H7 (cell line): Measurements from ENCODE around the gene RPS29. TPM values are rescaled to one million over a fixed set of nuclear protein-coding genes. Genes with fewer than 3 reads are reported as not detected.
A peak's percentile ranks its signal among the peaks of the same experiment; 100 is the strongest.
"Not testable (repeated sequence)": the region's sequence is repeated elsewhere in the genome, so short reads cannot be mapped to it uniquely, and the experiment has no call there.

Experiments used
- DNase-seq: peaks from one replicate; pipeline ENCODE4 v3.0.0; 2012
- H3K27me3 ChIP-seq: 2 replicates; pipeline ENCODE4 v1.6.0; 2011; ENCODE audit warnings: mild to moderate bottlenecking, low read length; ENCODE audit not compliant: control insufficient read depth, insufficient read depth
- H3K36me3 ChIP-seq: replicated peaks from 2 replicates; pipeline ENCODE4 v1.5.1; 2011; ENCODE audit warnings: low read length; ENCODE audit not compliant: control insufficient read depth, insufficient read depth
- H3K4me3 ChIP-seq: 2 replicates; pipeline ENCODE4 v1.5.1; 2011; ENCODE audit warnings: low read depth, mild to moderate bottlenecking, control low read depth, low read length, moderate library complexity; ENCODE audit not compliant: insufficient read depth
- total RNA-seq: library from RNA; depleted of rRNA; stranded (reverse); fragments of >200 nt; shearing (Covaris generic); gene quantifications from 2 replicates; pipeline ENCODE4 v1.2.3, GENCODE V29; 2014; rRNA removed

Gene RPS29
- total RNA-seq: 4,430 and 8,199 TPM in 2 replicates

DNA sequence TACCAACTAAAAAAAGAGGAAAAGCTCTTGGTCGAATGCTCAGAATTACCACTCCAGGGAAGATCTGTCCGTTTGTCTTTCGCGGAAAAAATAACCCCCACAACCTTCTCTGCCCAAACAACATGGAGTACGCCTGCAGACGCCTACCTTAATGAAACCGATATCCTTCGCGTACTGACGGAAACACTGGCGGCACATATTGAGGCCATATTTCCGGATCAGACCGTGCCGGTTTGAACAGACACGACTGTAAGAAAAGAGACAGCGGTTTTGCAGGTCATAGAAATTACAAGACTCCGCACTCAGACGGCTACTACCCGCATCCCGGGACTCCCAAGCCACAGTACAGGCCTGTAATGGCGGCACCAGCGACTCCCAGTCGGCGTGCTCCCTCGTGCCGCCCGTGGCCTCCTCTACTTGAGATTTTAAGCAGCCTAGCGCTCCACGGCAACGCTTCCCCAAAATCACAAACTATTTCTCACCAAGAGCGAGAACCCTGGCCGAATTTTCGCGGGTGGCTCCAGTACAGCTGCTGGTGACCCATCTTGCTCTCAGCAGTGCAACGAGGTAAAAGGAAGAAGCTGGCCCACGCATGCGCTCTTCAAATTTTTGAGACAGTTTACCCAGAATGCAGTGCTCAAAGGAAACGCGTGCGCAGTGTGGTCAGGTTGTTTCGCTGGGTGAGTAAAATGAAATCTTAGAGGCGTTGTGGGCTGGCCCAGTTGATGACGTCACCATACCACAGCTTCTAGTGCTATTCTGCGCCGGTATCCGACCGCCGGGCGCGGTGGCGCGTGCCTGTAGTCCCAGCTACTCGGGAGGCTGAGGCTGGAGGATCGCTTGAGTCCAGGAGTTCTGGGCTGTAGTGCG lies at the start of gene RPS29:
TSS of gene RPS29 (minus strand) at position 578 of the 870 bp plus-strand sequence. CDS start at position 544, 34 bp downstream.
- Histone ChIP-seq H3K4me3 (peak within 1 kb of the TSS; percentile 84), H3K36me3 (peaks cover 16% of the 10 kb centered on the region), H3K27me3 (no peaks in the 10 kb centered on the region)
- DNase-seq: peak; percentile 94

DNA sequence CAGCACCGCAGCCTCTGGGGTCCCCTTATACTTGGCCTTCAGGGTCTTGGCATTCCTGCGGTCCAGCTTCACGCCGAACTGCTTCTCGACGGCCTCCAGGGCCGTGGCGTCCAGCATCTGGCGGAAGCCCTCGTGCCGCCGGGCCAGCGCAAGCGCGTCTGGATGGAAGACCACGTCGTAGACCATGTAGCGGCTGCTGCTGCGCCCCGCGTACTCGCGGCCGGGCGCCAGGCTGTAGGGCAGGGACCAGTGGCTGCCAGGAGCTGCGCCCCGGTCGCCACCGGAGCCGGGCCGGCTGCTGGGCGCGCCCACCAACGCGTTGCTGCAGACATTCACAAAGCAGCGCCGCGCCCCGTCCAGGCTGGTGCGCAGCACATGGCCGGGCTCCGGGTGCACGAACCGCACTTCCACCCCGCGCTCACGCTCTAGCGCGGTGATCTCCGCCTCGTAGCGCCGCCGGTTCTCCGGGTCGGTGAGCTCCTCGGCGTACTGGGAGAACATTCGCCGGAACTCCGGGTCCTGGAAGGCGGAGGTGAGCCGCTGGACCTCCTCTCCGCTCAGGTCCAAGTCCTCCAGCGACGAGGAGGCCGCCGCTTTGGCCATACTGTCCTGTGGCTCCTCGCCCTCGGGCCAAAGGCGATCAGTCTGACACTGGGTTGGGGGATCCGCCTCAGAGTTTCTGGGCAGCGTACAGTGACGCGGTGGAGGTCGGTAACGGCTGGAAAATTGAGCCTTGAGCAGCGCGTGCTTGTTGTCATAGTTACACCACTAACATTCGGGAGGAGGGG lies 48.6 kb upstream of the RPS29 start, which contains the start of gene DNAAF2:
TSS of gene DNAAF2 (minus strand) at position 698 of the 788 bp plus-strand sequence. CDS start at position 603, 95 bp downstream.
- Histone ChIP-seq H3K36me3 (peaks cover 6% of the 10 kb centered on the region; the same call in 1 of the 2 replicates), H3K4me3 (peak within 1 kb of the TSS; percentile 99), H3K27me3 (no peaks in the 10 kb centered on the region)
- DNase-seq: peak; percentile 81

DNA sequence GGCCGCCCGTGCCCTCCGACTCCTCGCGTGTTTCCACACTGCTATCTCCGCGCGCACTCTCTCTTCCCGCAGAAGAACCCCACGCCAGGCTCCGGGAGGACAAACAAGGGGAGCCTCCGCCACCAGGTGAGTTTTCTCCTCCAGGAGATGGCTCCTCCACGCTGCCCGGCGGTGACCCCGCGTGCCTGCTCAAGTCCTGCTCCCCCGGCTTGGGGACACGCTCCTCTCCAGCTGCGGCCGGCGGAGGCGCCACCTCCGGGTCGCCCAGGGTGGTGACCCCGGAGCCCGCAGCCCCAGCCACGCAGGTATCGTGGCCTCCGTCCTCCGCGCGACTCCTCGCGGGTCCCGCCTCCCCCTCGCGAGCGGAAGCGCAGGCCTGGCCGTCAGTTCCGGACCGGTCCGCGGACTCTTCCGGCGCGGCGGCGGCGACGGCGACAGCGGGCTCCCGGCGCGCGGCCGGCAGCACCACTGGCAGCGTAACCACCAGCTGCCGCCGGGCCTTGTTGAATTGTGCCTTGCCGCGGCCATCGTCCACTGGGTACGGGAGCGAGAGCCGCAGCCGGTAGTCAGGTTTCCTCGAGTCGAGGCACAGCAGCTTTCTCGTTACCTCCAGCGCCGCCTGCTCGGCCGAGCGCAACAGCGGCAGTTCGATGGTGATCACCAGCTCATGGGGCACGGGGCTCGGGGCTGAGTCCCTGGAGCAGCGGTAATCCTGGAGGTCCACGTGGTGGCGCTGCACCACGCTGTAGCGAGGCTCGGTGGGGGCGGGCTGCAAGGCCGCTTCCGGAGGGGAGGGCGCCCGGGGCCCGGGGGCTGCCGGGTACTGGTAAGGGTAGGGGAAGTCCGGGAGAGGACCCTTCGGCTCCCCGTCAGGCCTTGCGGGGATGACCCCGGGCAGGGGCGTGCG lies 47.7 kb upstream of the RPS29 start:
- peaks cover 6% of the 10 kb centered on the region; the same call in 1 of the 2 replicates for H3K36me3 ChIP-seq
- H3K27me3 ChIP-seq: no peaks in the 10 kb centered on the region
- DNase-seq: peak; percentile 98
- H3K4me3 ChIP-seq: peak overlapping the region; percentile 99

DNA sequence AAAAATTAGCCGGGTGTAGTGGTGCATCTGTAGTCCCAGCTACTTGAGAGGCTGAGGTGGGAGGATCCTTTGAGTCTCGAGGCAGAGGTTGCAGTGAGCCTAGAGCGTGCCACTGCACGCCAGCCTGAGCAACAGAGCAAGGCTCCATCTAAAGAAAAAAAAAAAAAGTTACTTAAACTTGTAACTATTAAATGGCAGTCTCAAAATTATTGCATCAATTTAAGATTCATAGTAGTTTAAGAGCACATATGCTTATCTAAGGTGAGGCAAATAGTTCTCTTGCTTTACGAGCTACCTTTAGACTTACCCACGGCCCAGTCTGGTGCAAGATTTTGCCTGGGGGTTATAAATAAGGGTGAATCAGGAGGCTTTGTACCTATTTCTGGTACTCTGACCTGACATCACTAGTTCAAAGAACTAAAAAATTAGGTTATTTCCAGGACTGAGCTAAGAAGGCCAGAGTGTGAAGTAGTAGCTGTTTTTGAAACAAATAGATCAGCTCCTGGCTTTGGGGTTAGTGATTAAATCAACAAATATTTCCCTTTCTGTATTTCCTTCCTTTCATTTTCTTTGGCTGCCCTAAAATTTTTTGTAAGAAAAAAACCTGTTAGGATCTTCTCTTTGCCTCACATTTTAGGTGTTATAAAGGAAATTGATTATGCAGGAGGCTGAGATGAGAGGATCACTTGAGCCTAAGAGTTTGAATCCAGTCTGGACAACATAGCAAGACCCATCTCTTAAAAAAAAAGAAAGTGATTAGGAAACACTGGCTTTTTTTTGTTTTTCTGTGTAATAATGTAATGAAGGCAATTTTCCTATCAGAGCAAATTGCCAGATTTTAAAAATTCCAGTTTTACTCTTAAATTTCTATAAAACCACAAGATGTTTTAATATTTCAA lies 38.0 kb upstream of the RPS29 start:
- H3K4me3 ChIP-seq: no peak overlapping the region
- H3K36me3 ChIP-seq: peaks cover 9% of the 10 kb centered on the region
- no peaks in the 10 kb centered on the region for H3K27me3 ChIP-seq
- DNase-seq: no peak

DNA sequence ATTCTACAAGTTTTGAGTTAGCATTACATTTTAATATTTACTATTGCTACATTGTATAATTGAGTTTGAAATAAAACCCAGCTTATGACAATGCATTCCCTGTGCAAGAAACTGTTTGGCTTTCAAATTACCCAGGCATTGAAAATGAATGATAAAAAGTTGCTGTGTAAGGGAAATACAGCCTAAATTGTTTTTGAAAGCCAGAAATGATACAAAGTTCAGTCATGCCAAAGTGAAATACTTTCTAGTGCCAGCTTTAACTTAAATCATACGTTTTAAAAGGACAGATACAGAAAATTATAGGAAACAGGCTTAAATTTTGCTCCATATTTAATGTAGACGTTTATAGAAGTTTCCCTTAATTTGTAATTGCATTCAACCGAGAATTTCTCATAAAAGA lies 37.2 kb upstream of the RPS29 start:
- H3K36me3 ChIP-seq: peaks cover 11% of the 10 kb centered on the region
- no peak for DNase-seq
- no peak overlapping the region for H3K4me3 ChIP-seq
- no peaks in the 10 kb centered on the region for H3K27me3 ChIP-seq

DNA sequence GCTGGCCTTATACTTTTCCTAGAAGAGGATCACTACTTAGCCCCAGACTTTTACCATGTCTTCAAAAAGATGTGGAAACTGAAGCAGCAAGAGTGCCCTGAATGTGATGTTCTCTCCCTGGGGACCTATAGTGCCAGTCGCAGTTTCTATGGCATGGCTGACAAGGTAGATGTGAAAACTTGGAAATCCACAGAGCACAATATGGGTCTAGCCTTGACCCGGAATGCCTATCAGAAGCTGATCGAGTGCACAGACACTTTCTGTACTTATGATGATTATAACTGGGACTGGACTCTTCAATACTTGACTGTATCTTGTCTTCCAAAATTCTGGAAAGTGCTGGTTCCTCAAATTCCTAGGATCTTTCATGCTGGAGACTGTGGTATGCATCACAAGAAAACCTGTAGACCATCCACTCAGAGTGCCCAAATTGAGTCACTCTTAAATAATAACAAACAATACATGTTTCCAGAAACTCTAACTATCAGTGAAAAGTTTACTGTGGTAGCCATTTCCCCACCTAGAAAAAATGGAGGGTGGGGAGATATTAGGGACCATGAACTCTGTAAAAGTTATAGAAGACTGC lies 35.9 kb upstream of the RPS29 start:
- peak; percentile 29 for DNase-seq
- Histone ChIP-seq H3K4me3 (peak overlapping the region; percentile 91; the same call in 1 of the 2 replicates), H3K36me3 (peaks cover 11% of the 10 kb centered on the region), H3K27me3 (no peaks in the 10 kb centered on the region)

DNA sequence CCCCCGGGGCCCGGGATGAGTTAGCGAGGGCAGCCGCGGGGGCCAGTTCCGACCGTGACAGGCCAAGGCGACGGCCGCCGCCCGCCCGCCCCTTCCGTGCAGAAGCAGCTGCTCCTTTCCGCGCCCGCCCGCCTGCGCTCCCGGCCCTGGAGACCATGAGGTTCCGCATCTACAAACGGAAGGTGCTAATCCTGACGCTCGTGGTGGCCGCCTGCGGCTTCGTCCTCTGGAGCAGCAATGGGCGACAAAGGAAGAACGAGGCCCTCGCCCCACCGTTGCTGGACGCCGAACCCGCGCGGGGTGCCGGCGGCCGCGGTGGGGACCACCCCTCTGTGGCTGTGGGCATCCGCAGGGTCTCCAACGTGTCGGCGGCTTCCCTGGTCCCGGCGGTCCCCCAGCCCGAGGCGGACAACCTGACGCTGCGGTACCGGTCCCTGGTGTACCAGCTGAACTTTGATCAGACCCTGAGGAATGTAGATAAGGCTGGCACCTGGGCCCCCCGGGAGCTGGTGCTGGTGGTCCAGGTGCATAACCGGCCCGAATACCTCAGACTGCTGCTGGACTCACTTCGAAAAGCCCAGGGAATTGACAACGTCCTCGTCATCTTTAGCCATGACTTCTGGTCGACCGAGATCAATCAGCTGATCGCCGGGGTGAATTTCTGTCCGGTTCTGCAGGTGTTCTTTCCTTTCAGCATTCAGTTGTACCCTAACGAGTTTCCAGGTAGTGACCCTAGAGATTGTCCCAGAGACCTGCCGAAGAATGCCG lies 35.1 kb upstream of the RPS29 start:
- peak; percentile 75 for DNase-seq
- Histone ChIP-seq H3K36me3 (peaks cover 9% of the 10 kb centered on the region), H3K4me3 (peak overlapping the region; percentile 91), H3K27me3 (no peaks in the 10 kb centered on the region)

DNA sequence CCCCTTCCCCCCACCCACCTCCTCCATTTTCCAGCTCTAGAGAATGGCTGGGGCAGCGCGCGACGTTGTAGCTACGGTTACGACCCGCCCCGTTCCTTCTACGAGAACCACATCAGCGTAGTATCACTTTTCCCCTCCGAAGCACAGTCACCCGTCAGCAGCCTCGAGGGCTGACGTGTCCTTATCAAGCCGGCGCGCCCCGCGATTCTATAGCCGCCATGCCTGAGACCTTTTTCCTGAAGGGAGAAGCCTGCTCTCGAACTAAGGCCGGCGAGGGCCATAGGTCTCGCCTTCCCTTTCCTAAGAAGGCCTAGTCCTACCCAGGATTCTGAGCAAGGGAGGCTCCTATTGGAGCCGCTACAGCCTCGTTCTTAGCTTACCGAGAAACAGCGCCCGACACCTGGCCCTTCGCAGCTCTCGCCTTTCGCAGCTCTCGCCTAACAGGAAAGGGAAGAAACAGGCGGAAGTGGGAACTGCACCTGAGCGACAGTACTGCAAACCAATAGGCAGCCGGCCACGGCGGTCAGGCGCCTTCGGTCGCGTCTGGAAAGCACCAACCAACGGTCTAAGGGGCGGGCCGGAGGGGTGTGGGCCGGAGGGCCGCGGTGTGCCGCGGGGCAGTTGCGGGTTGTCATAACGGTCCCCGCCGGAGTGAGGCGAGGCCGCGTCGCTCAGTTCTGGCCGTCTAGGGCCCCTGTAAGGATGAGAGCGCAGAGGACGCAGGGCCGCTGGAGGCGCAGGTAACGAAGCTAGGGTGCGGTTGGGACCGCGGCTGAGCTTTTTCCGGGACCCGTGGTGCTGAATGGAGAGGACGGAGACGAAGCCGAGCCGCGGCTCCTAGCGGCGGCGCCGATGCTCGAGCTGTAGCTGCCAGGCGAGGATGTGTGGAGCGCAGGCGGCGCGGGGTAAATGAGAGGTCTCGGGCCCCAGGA lies 34.3 kb upstream of the RPS29 start, which contains the start of the genes MGAT2 and RPL36AL:
TSS of gene MGAT2 (plus strand) at position 618 of the 932 bp plus-strand sequence. CDS start 470 bp downstream, outside the sequence.
TSS of gene RPL36AL (minus strand) at position 445 of the 932 bp plus-strand sequence. CDS start 1,522 bp downstream, outside the sequence.
- peak; percentile 99 for DNase-seq
- peaks cover 5% of the 10 kb centered on the region for H3K36me3 ChIP-seq
- H3K27me3 ChIP-seq: no peaks in the 10 kb centered on the region
- H3K4me3 ChIP-seq: peak within 1 kb of the TSS; percentile 91

DNA sequence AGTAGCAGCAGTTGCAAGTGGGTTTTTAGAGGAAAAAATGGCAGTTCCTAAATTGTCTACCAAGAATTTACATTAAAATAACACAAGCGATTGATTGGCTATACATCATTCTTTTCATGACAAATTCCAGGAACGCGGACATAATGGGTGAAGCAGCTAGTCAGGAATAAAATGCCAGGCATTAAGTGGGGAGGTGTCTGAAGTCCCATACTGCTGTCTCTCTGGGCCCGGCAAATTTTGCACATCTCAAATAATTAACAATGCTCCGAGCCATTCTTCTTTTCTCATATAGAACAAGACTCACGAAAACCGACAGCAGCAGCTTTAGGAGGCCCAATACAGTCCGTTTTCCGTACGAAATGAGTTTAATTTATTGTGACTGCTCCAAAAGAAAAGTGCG lies 33.5 kb upstream of the RPS29 start:
- peak overlapping the region; percentile 91 for H3K4me3 ChIP-seq
- H3K36me3 ChIP-seq: peaks cover 3% of the 10 kb centered on the region
- no peaks in the 10 kb centered on the region for H3K27me3 ChIP-seq
- no peak for DNase-seq

DNA sequence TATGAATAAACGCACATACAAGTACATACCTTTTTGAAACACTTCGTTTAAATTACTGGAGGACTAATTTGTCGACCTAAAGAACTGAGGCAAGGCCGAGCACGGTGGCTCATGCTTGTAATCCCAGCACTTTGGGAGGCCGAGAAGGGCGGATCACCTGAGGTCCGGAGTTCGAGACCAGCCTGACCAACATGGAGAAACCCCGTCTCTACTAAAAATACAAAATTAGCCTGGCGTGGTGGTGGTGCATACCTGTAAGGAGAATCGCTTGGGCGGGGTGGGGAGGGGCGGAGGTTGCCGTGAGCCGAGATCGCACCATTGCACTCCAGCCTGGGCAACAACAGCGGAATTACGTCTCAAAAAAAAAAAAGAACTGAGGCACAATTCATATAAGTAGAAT lies 33.1 kb upstream of the RPS29 start:
- peak overlapping the region; percentile 91 for H3K4me3 ChIP-seq
- not testable (repeated sequence) for H3K27me3 ChIP-seq, H3K36me3 ChIP-seq, DNase-seq

DNA sequence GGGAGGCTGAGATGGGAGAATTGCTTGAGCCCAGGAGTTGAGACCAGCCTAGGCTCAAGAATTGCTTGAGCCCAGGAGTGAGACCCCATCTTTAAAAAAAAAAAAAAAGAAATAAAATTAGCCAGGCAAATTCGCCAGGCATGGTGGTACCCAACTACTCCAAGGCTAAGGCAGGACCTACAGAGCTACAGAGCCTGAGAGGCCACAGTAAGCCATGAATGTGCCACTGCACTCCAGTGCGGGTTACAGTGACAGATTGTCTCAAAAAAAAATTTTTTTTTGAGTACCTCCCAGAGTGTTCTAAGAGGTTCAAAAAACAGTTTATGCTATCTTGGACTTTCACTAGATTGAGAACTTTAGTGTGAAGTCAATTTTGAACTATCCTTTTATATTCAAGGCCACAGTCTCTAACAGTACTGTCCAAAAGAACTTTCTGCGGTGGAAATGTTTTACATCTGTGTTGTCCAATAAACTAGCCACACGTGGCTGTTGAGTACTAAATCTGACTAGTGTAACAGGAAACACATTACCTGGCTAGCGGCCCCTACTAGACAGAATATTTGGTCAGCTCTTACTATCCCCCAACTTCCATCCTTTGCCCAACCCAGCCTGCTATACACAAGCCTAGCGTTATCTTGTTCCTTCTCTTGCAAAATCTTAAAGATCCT lies 31.8 kb upstream of the RPS29 start:
- no peak for DNase-seq
- no peaks in the 10 kb centered on the region for H3K27me3 ChIP-seq
- no peak overlapping the region for H3K4me3 ChIP-seq
- peaks cover 3% of the 10 kb centered on the region for H3K36me3 ChIP-seq
